ENCODE results near the gene MAP4K1. TPM values are rescaled to one million over a fixed set of nuclear protein-coding genes. Genes with fewer than 3 reads are reported as not detected.

MAP4K1 gene
- total RNA-seq, 1 donor from 2014 or later, result 1.7 TPM

- Histone ChIP-seq H2AFZ (ENCODE audit: low read depth, low read length) (no peak overlapping the region), H3K4me1 (ENCODE audit: insufficient read depth, low read length) (peaks cover 87% of the 10 kb centered on the region), H3K27me3 (ENCODE audit: insufficient read depth, low read length) (no peaks in the 10 kb centered on the region), H3K4me2 (ENCODE audit: low read length) (peak overlapping the region; percentile 70), H3K9me3 (ENCODE audit: insufficient read depth, low read depth, low read length) (no peaks in the 10 kb centered on the region), H3K27ac (ENCODE audit: low read depth, low read length) (peak overlapping the region; percentile 86), H3K36me3 (ENCODE audit: insufficient read depth, low read length) (peaks cover 3% of the 10 kb centered on the region), H3K79me2 (ENCODE audit: insufficient read depth, low read length) (peaks cover 98% of the 10 kb centered on the region), H4K20me1 (ENCODE audit: insufficient read depth, low read length) (peaks cover 86% of the 10 kb centered on the region), H3K9ac (ENCODE audit: low read length) (peak overlapping the region; percentile 77), H3K4me3 (ENCODE audit: insufficient read depth, low read depth, low read length) (no peak overlapping the region)
- H3K9me3 Mint-ChIP-seq (ENCODE audit: unreplicated experiment), result no peaks in the 10 kb centered on the region
- no peak for TF ChIP-seq EZH2 (IDR thresholded peaks at IDR 0.05; ENCODE audit: insufficient read depth, low read length)
- no peaks in the 10 kb centered on the region for H3K27me3 Mint-ChIP-seq (ENCODE audit: low read depth, unreplicated experiment)
- no peak for FAIRE-seq
- H3K36me3 Mint-ChIP-seq (ENCODE audit: low read depth, unreplicated experiment), result peaks cover 17% of the 10 kb centered on the region
- H3K4me3 Mint-ChIP-seq (ENCODE audit: unreplicated experiment), result peak overlapping the region; percentile 70
- H3K27ac Mint-ChIP-seq (ENCODE audit: unreplicated experiment), result peak overlapping the region; percentile 99
- DNase-seq (ENCODE audit: low read depth), result peak; percentile 64
- H3K4me1 Mint-ChIP-seq (ENCODE audit: low read depth, unreplicated experiment), result peaks cover 91% of the 10 kb centered on the region
Measured at GRCh38 chr19:38665950-38666662, 48.4 kb upstream of the MAP4K1 start.

GRCh38 chr19:38665219-38665931 is 47.6 kb upstream of the MAP4K1 start:
- Histone ChIP-seq H3K36me3 (ENCODE audit: insufficient read depth, low read length) (peaks cover 3% of the 10 kb centered on the region), H3K9ac (ENCODE audit: low read length) (peak overlapping the region; percentile 77), H3K79me2 (ENCODE audit: insufficient read depth, low read length) (peaks cover 98% of the 10 kb centered on the region), H3K4me3 (ENCODE audit: insufficient read depth, low read depth, low read length) (no peak overlapping the region), H3K27ac (ENCODE audit: low read depth, low read length) (peak overlapping the region; percentile 86), H3K4me1 (ENCODE audit: insufficient read depth, low read length) (peaks cover 88% of the 10 kb centered on the region), H3K4me2 (ENCODE audit: low read length) (peak overlapping the region; percentile 70), H4K20me1 (ENCODE audit: insufficient read depth, low read length) (peaks cover 85% of the 10 kb centered on the region), H3K27me3 (ENCODE audit: insufficient read depth, low read length) (no peaks in the 10 kb centered on the region), H3K9me3 (ENCODE audit: insufficient read depth, low read depth, low read length) (no peaks in the 10 kb centered on the region), H2AFZ (ENCODE audit: low read depth, low read length) (no peak overlapping the region)
- no peak for TF ChIP-seq CTCF (IDR thresholded peaks at IDR 0.05; ENCODE audit: insufficient read depth, low read depth, low read length)
- TF ChIP-seq EZH2 (IDR thresholded peaks at IDR 0.05; ENCODE audit: insufficient read depth, low read length), result no peak
- peak overlapping the region; percentile 99 for H3K27ac Mint-ChIP-seq (ENCODE audit: unreplicated experiment)
- H3K9me3 Mint-ChIP-seq (ENCODE audit: unreplicated experiment), result no peaks in the 10 kb centered on the region
- peaks cover 19% of the 10 kb centered on the region for H3K36me3 Mint-ChIP-seq (ENCODE audit: low read depth, unreplicated experiment)
- no peaks in the 10 kb centered on the region for H3K27me3 Mint-ChIP-seq (ENCODE audit: low read depth, unreplicated experiment)
- FAIRE-seq (no peak), DNase-seq (ENCODE audit: low read depth) (no peak)
- H3K4me3 Mint-ChIP-seq (ENCODE audit: unreplicated experiment), result peak overlapping the region; percentile 70
- peaks cover 91% of the 10 kb centered on the region for H3K4me1 Mint-ChIP-seq (ENCODE audit: low read depth, unreplicated experiment)

- peak overlapping the region; percentile 34 for H3K4me3 Mint-ChIP-seq (ENCODE audit: unreplicated experiment)
- Histone ChIP-seq H3K4me1 (ENCODE audit: insufficient read depth, low read length) (peaks cover 86% of the 10 kb centered on the region), H3K27ac (ENCODE audit: low read depth, low read length) (peak overlapping the region; percentile 86), H3K27me3 (ENCODE audit: insufficient read depth, low read length) (no peaks in the 10 kb centered on the region), H3K9me3 (ENCODE audit: insufficient read depth, low read depth, low read length) (no peaks in the 10 kb centered on the region), H3K9ac (ENCODE audit: low read length) (peak overlapping the region; percentile 77), H3K36me3 (ENCODE audit: insufficient read depth, low read length) (peaks cover 3% of the 10 kb centered on the region), H2AFZ (ENCODE audit: low read depth, low read length) (no peak overlapping the region), H3K4me3 (ENCODE audit: insufficient read depth, low read depth, low read length) (no peak overlapping the region), H3K4me2 (ENCODE audit: low read length) (peak overlapping the region; percentile 70), H3K79me2 (ENCODE audit: insufficient read depth, low read length) (peaks cover 98% of the 10 kb centered on the region), H4K20me1 (ENCODE audit: insufficient read depth, low read length) (peaks cover 78% of the 10 kb centered on the region)
- peaks cover 12% of the 10 kb centered on the region for H3K36me3 Mint-ChIP-seq (ENCODE audit: low read depth, unreplicated experiment)
- H3K27ac Mint-ChIP-seq (ENCODE audit: unreplicated experiment), result peak overlapping the region; percentile 99
- FAIRE-seq (no peak), DNase-seq (ENCODE audit: low read depth) (no peak)
- no peaks in the 10 kb centered on the region for H3K27me3 Mint-ChIP-seq (ENCODE audit: low read depth, unreplicated experiment)
- peaks cover 90% of the 10 kb centered on the region for H3K4me1 Mint-ChIP-seq (ENCODE audit: low read depth, unreplicated experiment)
- no peaks in the 10 kb centered on the region for H3K9me3 Mint-ChIP-seq (ENCODE audit: unreplicated experiment)
- TF ChIP-seq EZH2 (IDR thresholded peaks at IDR 0.05; ENCODE audit: insufficient read depth, low read length) (no peak), CTCF (IDR thresholded peaks at IDR 0.05; ENCODE audit: insufficient read depth, low read depth, low read length) (no peak)
Measured at GRCh38 chr19:38664503-38665211, 46.9 kb upstream of the MAP4K1 start.

All from astrocyte (in vitro differentiated cells and primary cell).